Neural cell (in vitro differentiated cells): ENCODE results near the gene CHIA. TPM values are rescaled to one million over a fixed set of nuclear protein-coding genes. Genes with fewer than 3 reads are reported as not detected.

Experiments used
- H2AFZ ChIP-seq: fragments of 200-600, 300-800 bp; sonication (generic), shearing (Covaris generic); 2 replicates; pipeline ENCODE4 v1.6.0; 2014; ENCODE audit warnings: low read depth, mild to moderate bottlenecking, antibody characterized with exemption, low read length, moderate library complexity
- H3F3A ChIP-seq: fragments of 200-600 bp; shearing (Covaris generic); 2 replicates; pipeline ENCODE4 v1.6.1; 2016; ENCODE audit warnings: mild to moderate bottlenecking, moderate library complexity, mixed read lengths, antibody characterized with exemption, low read length; ENCODE audit not compliant: insufficient read depth, poor library complexity, severe bottlenecking
- H3K27ac ChIP-seq: fragments of 200-600, 300-800 bp; sonication (generic), shearing (Covaris generic); 2 replicates; pipeline ENCODE4 v1.5.1; 2014; ENCODE audit warnings: mild to moderate bottlenecking, low read length, moderate library complexity
- H3K27me3 ChIP-seq: fragments of 300-800, 200-600 bp; sonication (generic), shearing (Covaris generic); 2 replicates; pipeline ENCODE4 v1.6.0; 2014; ENCODE audit warnings: mild to moderate bottlenecking, low read depth, low read length, moderate library complexity; ENCODE audit not compliant: insufficient read depth
- H3K36me3 ChIP-seq: fragments of 300-800, 200-600 bp; sonication (generic), shearing (Covaris generic); 2 replicates; pipeline ENCODE4 v1.5.1; 2014; ENCODE audit warnings: mild to moderate bottlenecking, antibody characterized with exemption, low read length, moderate library complexity; ENCODE audit not compliant: insufficient read depth
- H3K4me2 ChIP-seq: fragments of 300-800, 200-600 bp; sonication (generic), shearing (Covaris generic); 2 replicates; pipeline ENCODE4 v1.6.0; 2014; ENCODE audit warnings: mild to moderate bottlenecking, low read length
- H3K4me3 ChIP-seq: fragments of 300-800, 200-600 bp; sonication (generic), shearing (Covaris generic); 2 replicates; pipeline ENCODE4 v1.5.1; 2014; ENCODE audit warnings: mild to moderate bottlenecking, low read length, moderate library complexity
- H3K79me2 ChIP-seq: fragments of 200-600 bp; shearing (Covaris generic); replicated peaks from 2 replicates; pipeline ENCODE4 v1.6.0; 2014; ENCODE audit warnings: mild to moderate bottlenecking, low read length, moderate library complexity; ENCODE audit not compliant: insufficient read depth
- H3K9ac ChIP-seq: fragments of 300-800, 200-600 bp; sonication (generic), shearing (Covaris generic); 2 replicates; pipeline ENCODE4 v1.6.1; 2016; ENCODE audit warnings: mild to moderate bottlenecking, low read length, mixed read lengths
- H3K9me2 ChIP-seq: fragments of 200-600 bp; shearing (Covaris generic); 2 replicates; pipeline ENCODE4 v1.6.1; 2016; ENCODE audit warnings: mild to moderate bottlenecking, low read length, mixed read lengths; ENCODE audit not compliant: insufficient read depth
- H3K9me3 ChIP-seq: fragments of 200-600, 300-800 bp; sonication (generic), shearing (Covaris generic); 2 replicates; pipeline ENCODE4 v1.6.1; 2016; ENCODE audit warnings: mild to moderate bottlenecking, mixed run types, low read length, moderate library complexity, mixed read lengths
- H4K20me1 ChIP-seq: fragments of 200-600 bp; shearing (Covaris generic); 2 replicates; pipeline ENCODE4 v1.6.1; 2016; ENCODE audit warnings: mild to moderate bottlenecking, mixed run types; ENCODE audit not compliant: insufficient read depth
- EP300 ChIP-seq: fragments of 450-650 bp; conservative IDR thresholded peaks from 2 replicates; pipeline ENCODE4 v1.6.1; 2014; ENCODE audit warnings: antibody characterized with exemption, mild to moderate bottlenecking, moderate library complexity; ENCODE audit not compliant: poor library complexity, severe bottlenecking
- EZH2 ChIP-seq: fragments of 200-600, 300-800 bp; shearing (Covaris generic), sonication (generic); IDR thresholded peaks from 2 replicates; pipeline ENCODE4 v1.6.1; 2014; ENCODE audit warnings: antibody characterized with exemption, low read length, borderline replicate concordance, mild to moderate bottlenecking; ENCODE audit not compliant: insufficient read depth, poor library complexity, severe bottlenecking
- MXI1 ChIP-seq: fragments of 450-650 bp; conservative IDR thresholded peaks from 2 replicates; pipeline ENCODE4 v1.6.1; 2014; ENCODE audit warnings: antibody characterized with exemption, mild to moderate bottlenecking; ENCODE audit not compliant: poor library complexity, severe bottlenecking
- REST ChIP-seq: IDR thresholded peaks from 2 replicates; pipeline ENCODE4 v1.6.1; 2012; ENCODE audit warnings: borderline replicate concordance
- SMC3 ChIP-seq: fragments of 450-650 bp; conservative IDR thresholded peaks from 2 replicates; pipeline ENCODE4 v1.6.1; 2014; ENCODE audit warnings: antibody characterized with exemption, mild to moderate bottlenecking, moderate library complexity; ENCODE audit not compliant: poor library complexity
- TAF1 ChIP-seq: IDR thresholded peaks from 2 replicates; pipeline ENCODE4 v1.6.1; 2012; ENCODE audit warnings: low read depth
- polyA plus RNA-seq: library from polyadenylated mRNA; depleted of rRNA; stranded (reverse); fragments of >200 nt; gene quantifications from 2 replicates; pipeline ENCODE4 v1.2.3, GENCODE V29; 2014
- TF ChIP-seq, protein P1 (sequence below): fragments of 450-650 bp; IDR thresholded peaks from 2 replicates; pipeline ENCODE4 v1.5.1; 2014; ENCODE audit warnings: antibody characterized with exemption, mild to moderate bottlenecking, moderate library complexity; ENCODE audit not compliant: poor library complexity, severe bottlenecking

The CHIA gene
- polyA plus RNA-seq, 1 donor from 2014 or later, result not detected

DNA sequence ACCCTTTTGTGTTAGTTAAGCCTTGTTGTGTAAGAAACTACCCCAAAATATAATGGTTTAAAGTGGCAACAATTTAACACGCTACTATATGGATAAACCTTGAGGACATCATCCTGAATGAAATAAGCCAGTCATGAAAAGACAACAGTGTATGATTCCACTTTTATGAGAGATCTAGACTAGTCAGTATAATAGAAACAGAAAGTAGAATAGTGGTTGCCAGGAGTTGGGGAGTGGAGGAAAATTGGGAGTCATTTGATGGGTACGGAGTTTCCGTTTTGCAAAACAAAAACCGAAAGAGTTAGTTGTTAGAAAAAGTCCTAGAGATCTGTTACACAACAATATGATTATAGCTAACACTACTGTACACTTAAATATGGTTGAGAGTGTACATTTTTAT lies 16.0 kb upstream of the CHIA start:
- Histone ChIP-seq H3F3A (no peaks in the 10 kb centered on the region), H4K20me1 (no peaks in the 10 kb centered on the region), H2AFZ (no peak overlapping the region), H3K9ac (no peak overlapping the region), H3K9me2 (no peaks in the 10 kb centered on the region), H3K9me3 (no peaks in the 10 kb centered on the region), H3K4me2 (no peak overlapping the region), H3K79me2 (no peaks in the 10 kb centered on the region), H3K4me3 (no peak overlapping the region), H3K36me3 (no peaks in the 10 kb centered on the region), H3K27me3 (peaks cover 4% of the 10 kb centered on the region), H3K27ac (no peak overlapping the region)
- TF ChIP-seq, protein P1, sequence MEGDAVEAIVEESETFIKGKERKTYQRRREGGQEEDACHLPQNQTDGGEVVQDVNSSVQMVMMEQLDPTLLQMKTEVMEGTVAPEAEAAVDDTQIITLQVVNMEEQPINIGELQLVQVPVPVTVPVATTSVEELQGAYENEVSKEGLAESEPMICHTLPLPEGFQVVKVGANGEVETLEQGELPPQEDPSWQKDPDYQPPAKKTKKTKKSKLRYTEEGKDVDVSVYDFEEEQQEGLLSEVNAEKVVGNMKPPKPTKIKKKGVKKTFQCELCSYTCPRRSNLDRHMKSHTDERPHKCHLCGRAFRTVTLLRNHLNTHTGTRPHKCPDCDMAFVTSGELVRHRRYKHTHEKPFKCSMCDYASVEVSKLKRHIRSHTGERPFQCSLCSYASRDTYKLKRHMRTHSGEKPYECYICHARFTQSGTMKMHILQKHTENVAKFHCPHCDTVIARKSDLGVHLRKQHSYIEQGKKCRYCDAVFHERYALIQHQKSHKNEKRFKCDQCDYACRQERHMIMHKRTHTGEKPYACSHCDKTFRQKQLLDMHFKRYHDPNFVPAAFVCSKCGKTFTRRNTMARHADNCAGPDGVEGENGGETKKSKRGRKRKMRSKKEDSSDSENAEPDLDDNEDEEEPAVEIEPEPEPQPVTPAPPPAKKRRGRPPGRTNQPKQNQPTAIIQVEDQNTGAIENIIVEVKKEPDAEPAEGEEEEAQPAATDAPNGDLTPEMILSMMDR, result no peak
- TF ChIP-seq EZH2, result no peak
- no peak for TF ChIP-seq SMC3
- no peak for TF ChIP-seq REST

- Histone ChIP-seq H3K9ac (no peak overlapping the region), H3K9me2 (no peaks in the 10 kb centered on the region), H3K4me2 (no peak overlapping the region), H3K79me2 (no peaks in the 10 kb centered on the region), H3F3A (no peaks in the 10 kb centered on the region), H2AFZ (no peak overlapping the region), H3K4me3 (no peak overlapping the region), H4K20me1 (no peaks in the 10 kb centered on the region), H3K27ac (no peak overlapping the region), H3K36me3 (no peaks in the 10 kb centered on the region), H3K9me3 (no peaks in the 10 kb centered on the region), H3K27me3 (peaks cover 4% of the 10 kb centered on the region)
- TF ChIP-seq TAF1 (no peak), EP300 (no peak), EZH2 (no peak), REST (no peak), MXI1 (no peak)
- TF ChIP-seq, protein P1, result no peak
These were observed 15.6 kb upstream of the CHIA start for GRCh38 chr1:111275079-111275478.
